Pancreas (tissue), 10 donors: Measurements from ENCODE around the gene TPD52L3. TPM values are rescaled to one million over a fixed set of nuclear protein-coding genes. Genes with fewer than 3 reads are reported as not detected.

Experiments
- ATAC-seq, 4 donors: fragments of 200-7000 bp; cut with Tn5 transposase; one replicate each; pipeline versions ENCODE4 v1.8.0 to v1.9.1; 2020; ENCODE audit warnings: mild to moderate bottlenecking in 4 of 4, moderate library complexity in 4 of 4
- DNase-seq, 6 donors: peaks; one replicate each; pipeline ENCODE4 v3.0.0-alpha.2; 2020
- FAIRE-seq: peaks from 2 replicates; lab custom pipeline; 2012; peaks lifted over from hg19 to GRCh38; lab: Jason Lieb, UNC
- H3K27ac ChIP-seq, 4 donors: fragments of 200-600 bp; sonication (generic); 1 replicate in 3 of 4; 2 replicates in 1 of 4; pipeline versions ENCODE4 v1.5.0 to v1.8.0; 2020
- H3K27me3 ChIP-seq, 4 donors: fragments of 200-600 bp; one replicate each; pipeline ENCODE4 v1.8.0; 2021
- H3K36me3 ChIP-seq, 3 donors: fragments of 200-600 bp; sonication (generic) in 1 of 3; one replicate each; pipeline versions ENCODE4 v1.5.0 to v1.8.0; 2020 to 2021
- H3K4me1 ChIP-seq, 3 donors: fragments of 200-600 bp; one replicate each; pipeline ENCODE4 v1.8.0; 2021
- H3K4me3 ChIP-seq, 4 donors: fragments of 200-600 bp; sonication (generic) in 2 of 4; one replicate each; pipeline versions ENCODE4 v1.5.0 to v1.8.0; 2020 to 2021
- H3K9me3 ChIP-seq, 4 donors: fragments of 200-600 bp; one replicate each; pipeline ENCODE4 v1.8.0; 2021
- CTCF ChIP-seq, 4 donors: fragments of 200-600 bp; sonication (generic) in 3 of 4; IDR thresholded peaks; one replicate each; pipeline versions ENCODE4 v1.5.0 to v1.8.0; 2021; ENCODE audit warnings: antibody characterized with exemption in 4 of 4
- WGBS, 2 donors: extraction: QIAGEN DNeasy Blood & Tissue Kit; methylation state at CpG; one replicate each; pipeline ENCODE4 v1.1.7; 2013; 5-methylcytosine and 5-hydroxymethylcytosine counted together
- intact Hi-C, 3 donors: fragments of 100-400 bp; cut with DNase I; formaldehyde crosslinking; loops; one replicate each; pipeline versions ENCODE4 v1.11.1 to v1.14.2; 2022
- polyA plus RNA-seq, 2 donors: library from polyadenylated mRNA; stranded (reverse); fragments of 200-250 nt; gene quantifications; one replicate each; pipeline ENCODE4 v1.2.3, GENCODE V29; 2013
- total RNA-seq, 6 donors: library from RNA; stranded (reverse); fragmentation: NEBNext Ultra II Directional in 4 of 6; extraction: Animal tissue kit (Norgen Biotek cat#: 25700) in 4 of 6; gene quantifications; one replicate each; pipeline versions ENCODE4 v1.2.1 to v1.2.4, GENCODE V29; 2021 to 2023
- donor health status: healthy with polysubstance abuse.
- donor health status: DM: no; HTN: no; CAD: no; lungs with moderate emphysema.
- donor health status: DM: no; HTN: no; CAD: no.
- donor health status: control.
- donor health status: control.
- donor health status: Bipolar disorder and iron deficiency.
- donor health status: DM: yes; HTN: yes; CAD: no.
- donor health status: DM: no; HTN: no; CAD: no.
- donor health status: DM: no; HTN: no; CAD: no.
- donor health status: DM: yes; HTN: yes; CAD: no.

TPD52L3 gene
- total and polyA plus RNA-seq, 8 donors: not detected

- WGBS, 2 donors: 90 to 92% methylated on average over 1 of the region's 1 CpG
- Histone ChIP-seq H3K9me3 (no peaks in the 10 kb centered on the region), H3K27ac (no peak overlapping the region), H3K4me3 (no peak overlapping the region), H3K36me3 (no peaks in the 10 kb centered on the region), H3K4me1 (no peaks in the 10 kb centered on the region), H3K27me3 (no peaks in the 10 kb centered on the region)
- DNase-seq (no peak), FAIRE-seq (no peak), ATAC-seq (no peak)
- intact Hi-C loops: no loop called here
- no peak for TF ChIP-seq CTCF (IDR thresholded peaks at IDR 0.05)
Observed at GRCh38 chr9:6356904-6357303, 28.7 kb downstream of the TPD52L3 start.

GRCh38 chr9:6367128-6367890 is 39.1 kb downstream of the TPD52L3 start:
- H3K27me3 ChIP-seq: no peaks in the 10 kb centered on the region
- no peak for TF ChIP-seq CTCF (IDR thresholded peaks at IDR 0.05)
- H3K4me3 ChIP-seq: no peak overlapping the region
- H3K9me3 ChIP-seq: no peaks in the 10 kb centered on the region
- no peaks in the 10 kb centered on the region for H3K36me3 ChIP-seq
- DNase-seq (no peak), ATAC-seq (no peak), FAIRE-seq (no peak)
- H3K4me1 ChIP-seq: no peaks in the 10 kb centered on the region
- no peak overlapping the region for H3K27ac ChIP-seq
- 66 to 77% methylated on average over 4 of the region's 4 CpGs for WGBS, 2 donors
- intact Hi-C loops: no loop called here

GRCh38 chr9:6368831-6369230 is 40.7 kb downstream of the TPD52L3 start:
- Histone ChIP-seq H3K4me3 (no peak overlapping the region), H3K27ac (no peak overlapping the region), H3K27me3 (no peaks in the 10 kb centered on the region), H3K9me3 (no peaks in the 10 kb centered on the region), H3K4me1 (no peaks in the 10 kb centered on the region), H3K36me3 (no peaks in the 10 kb centered on the region)
- no peak for DNase-seq
- no peak for TF ChIP-seq CTCF (IDR thresholded peaks at IDR 0.05)
- no peak for ATAC-seq
- intact Hi-C loops: no loop called here
- WGBS, 2 donors: 81 to 100% methylated on average over 2 of the region's 2 CpGs
- no peak for FAIRE-seq

Other genes starting within 250 kb of the TPD52L3 start
- gene IL33, start 112.6 kb upstream of the TPD52L3 start, total RNA-seq: 1 to 10 TPM; 1.7 to 5.7 (median 3.5) TPM
- 1 to 10 TPM; 3.4 to 4.8 TPM for gene IL33, start 112.6 kb upstream of the TPD52L3 start, polyA plus RNA-seq
- 10 to 100 TPM; 12.8 to 30.0 (median 16.6) TPM for gene UHRF2, start 84.8 kb downstream of the TPD52L3 start, total RNA-seq
- 10 to 100 TPM; 18.2 to 23.5 TPM for gene UHRF2, start 84.8 kb downstream of the TPD52L3 start, polyA plus RNA-seq